ENCODE measurements around the gene RASGRP2.

Gene RASGRP2

DNA sequence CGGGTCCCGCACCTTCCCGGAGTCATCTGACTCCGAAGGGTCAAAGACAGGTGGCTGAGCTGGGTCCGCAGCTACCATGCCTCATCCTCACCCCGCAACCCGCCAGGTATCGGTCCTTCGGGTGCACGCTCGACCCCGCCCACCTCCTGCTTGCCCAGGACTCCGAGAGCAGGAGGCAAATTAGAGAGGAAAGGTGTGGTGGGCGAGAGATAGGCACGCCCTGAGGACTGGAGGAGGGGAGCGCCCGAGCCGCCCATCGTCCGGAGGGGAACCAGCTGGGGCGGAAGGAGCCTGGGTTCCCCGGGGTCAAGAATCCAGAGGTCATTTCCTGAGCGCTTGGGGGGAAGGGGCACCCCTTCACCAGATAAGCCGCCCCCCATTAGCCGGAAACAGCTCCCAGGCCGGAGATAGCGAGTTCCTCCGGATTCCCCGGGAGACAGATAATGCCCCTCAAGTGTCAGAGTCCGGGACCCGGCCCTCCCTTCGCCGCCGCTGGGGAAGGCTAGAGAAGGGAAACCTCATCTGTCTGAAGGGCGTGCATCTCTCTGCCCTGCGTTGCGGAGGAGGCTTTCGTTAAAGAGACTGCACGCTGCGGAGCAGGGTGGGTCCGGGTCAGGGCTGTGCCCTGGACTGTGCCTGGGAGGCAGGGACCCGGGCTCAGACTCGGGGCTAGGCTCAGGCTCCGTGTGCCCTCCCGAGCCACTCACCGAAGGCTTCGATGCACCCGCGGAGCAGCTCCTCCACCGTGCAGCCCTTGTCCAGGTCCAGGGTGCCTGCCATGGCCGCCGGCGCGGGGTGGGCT, 1.7 kb downstream of the RASGRP2 start:
- TF ChIP-seq ZFX (IDR thresholded peaks at IDR 0.05), result no peak
- TF ChIP-seq CTCF (conservative IDR thresholded peaks at IDR 0.05), result no peak
- H3K27ac ChIP-seq, result no peak overlapping the region

DNA sequence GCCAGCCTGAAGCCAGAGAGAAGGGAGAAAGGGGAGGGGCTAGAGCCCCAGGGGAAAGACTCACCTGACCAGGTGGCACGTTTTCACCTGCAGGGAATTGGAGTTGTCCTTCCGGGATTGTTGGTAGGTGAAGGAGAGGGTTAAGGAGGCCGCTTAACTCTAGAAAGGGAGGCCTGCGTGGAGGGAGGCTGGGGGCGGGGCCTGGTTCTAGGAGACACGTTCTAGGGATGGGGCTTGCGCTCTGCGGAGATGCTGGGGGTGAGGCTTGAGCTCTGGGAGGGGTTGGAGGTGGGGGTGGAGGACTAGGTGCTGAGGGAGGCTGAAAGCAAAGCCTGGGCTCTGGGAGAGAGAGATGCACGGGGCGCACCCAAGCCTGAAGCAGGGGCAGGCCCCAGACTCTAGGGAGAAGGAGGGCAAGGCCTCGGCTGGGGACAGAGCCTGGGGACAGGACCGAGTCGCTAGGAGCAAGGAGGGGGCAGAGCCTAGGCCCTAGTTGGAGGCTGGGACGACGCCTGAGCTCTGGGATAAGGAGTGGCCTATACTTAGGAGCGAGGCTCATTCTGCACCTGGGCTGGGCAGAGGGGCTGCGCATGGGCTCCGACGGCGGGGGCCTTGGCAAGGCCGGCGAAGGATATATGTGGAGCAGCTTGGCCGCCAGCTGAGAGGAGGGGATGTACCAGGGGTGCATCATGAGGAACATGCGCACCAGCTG, 2.4 kb downstream of the RASGRP2 start:
- TF ChIP-seq ZFX (IDR thresholded peaks at IDR 0.05) (no peak), CTCF (conservative IDR thresholded peaks at IDR 0.05) (no peak)
- no peak overlapping the region for H3K27ac ChIP-seq

- no peak for TF ChIP-seq CTCF (conservative IDR thresholded peaks at IDR 0.05)
- TF ChIP-seq ZFX (IDR thresholded peaks at IDR 0.05), result no peak
- no peak overlapping the region for H3K27ac ChIP-seq
These were observed 4.1 kb downstream of the RASGRP2 start for GRCh38 chr11:64739871-64740270.

DNA sequence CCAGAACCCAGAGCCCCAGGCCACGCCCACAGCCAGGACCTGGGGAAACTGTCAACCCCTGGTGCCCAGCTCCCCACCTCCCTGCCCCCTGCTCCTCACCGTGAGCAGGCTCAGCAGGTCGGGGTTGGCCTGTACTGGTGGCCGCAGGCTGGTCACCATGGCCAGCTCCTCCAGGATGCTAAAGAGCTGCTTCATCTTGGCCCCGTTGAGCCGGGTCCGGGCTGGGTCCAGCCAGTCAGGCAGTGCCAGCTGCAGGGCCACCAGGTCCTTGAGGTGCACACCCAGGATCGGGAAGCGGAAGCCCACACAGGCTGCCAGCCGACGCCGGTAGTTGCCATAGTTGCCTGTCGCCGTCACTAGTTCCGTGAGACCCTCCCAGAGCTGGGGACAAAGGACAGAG, 7.3 kb downstream of the RASGRP2 start:
- TF ChIP-seq CTCF (conservative IDR thresholded peaks at IDR 0.05), result no peak
- TF ChIP-seq ZFX (IDR thresholded peaks at IDR 0.05), result no peak
- no peak overlapping the region for H3K27ac ChIP-seq

DNA sequence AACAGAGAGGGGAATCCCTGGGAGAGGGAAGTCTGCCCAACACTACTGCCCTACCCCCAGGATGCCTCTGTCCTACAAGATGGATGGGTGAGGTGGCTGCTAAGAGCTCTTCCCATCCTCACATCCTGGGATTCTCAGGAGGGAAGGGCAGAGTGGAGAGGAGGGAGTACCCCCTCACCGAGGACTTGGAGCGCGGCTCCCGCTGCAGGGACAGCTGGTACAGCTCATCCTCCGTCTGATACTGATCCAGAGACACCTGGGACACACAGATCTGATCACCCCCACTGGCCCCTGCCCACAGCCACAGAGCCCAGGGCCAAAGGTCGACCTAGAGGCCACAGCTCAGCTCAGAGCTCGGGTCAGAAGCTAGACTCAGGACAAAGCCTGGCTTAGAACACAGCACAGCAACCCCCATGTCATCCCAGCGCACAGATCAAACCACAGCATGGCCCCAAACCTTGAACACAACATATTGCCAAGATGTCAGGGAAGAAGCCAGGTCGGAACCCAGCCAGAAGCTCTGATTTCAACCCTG, 8.2 kb downstream of the RASGRP2 start:
- TF ChIP-seq ZFX (IDR thresholded peaks at IDR 0.05) (no peak), CTCF (conservative IDR thresholded peaks at IDR 0.05) (no peak)
- H3K27ac ChIP-seq, result no peak overlapping the region

GRCh38 chr11:64734811-64735724, 8.9 kb downstream of the RASGRP2 start:
- TF ChIP-seq CTCF (conservative IDR thresholded peaks at IDR 0.05) (no peak), ZFX (IDR thresholded peaks at IDR 0.05) (no peak)
- H3K27ac ChIP-seq, result no peak overlapping the region

Measured in C4-2B (cell line).